ENCODE measurements around the gene CAT. TPM values are rescaled to one million over a fixed set of nuclear protein-coding genes. Genes with fewer than 3 reads are reported as not detected.

Gene CAT
- total RNA-seq, 1 donor from 2014 or later: 135 TPM

DNA sequence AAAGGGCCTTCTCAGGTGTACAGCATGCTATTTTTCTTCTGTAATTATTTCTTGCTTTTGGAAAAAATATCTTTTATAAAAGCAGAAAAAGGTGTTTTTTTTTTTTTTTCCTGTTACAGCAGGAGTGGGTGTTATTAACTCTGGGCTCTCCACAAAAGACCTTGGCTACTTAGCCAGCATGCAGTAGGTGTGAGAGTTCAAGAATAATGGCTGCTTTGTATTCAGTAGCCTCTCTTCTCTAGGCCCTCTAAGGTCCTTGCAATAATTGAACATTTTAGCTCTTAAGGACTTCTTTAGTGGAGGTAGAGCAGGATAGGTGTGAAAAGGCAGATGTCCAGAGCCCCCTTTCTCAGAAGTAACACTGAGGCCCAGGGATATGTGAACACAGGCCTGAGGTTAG lies 71.5 kb downstream of the CAT start:
- no peak for ATAC-seq (ENCODE audit: poor library complexity)
- DNase-seq: no peak
- intact Hi-C loops (cut with DNase I): loop anchor here (5.0 to 10.0 kb wide), 2 partner anchors 382 to 885 kb away; no protein-coding TSS in a partner anchor

DNA sequence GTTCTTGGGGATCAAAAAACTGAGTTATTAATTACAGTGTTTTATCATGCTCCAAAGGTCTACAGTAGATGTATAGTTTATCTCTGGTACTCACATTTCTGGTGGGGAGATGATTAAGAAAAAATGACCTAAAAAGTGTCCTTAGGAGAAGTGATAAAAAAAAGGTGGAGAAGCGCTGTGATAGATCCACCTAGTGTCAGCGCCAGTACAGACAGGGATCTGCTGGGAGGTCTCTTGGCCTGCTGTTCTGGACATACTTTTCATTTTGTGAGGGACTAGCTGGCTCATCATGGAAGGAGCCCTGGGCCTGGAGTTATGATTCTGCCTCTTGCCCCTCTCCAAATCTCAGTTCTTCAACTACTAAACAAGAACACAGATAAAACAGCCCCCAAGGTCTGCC lies 71.9 kb downstream of the CAT start:
- DNase-seq (no peak), ATAC-seq (ENCODE audit: poor library complexity) (no peak)
- intact Hi-C loops (cut with DNase I): loop anchor here (5.0 to 10.0 kb wide), 2 partner anchors 382 to 884 kb away; no protein-coding TSS in a partner anchor

DNA sequence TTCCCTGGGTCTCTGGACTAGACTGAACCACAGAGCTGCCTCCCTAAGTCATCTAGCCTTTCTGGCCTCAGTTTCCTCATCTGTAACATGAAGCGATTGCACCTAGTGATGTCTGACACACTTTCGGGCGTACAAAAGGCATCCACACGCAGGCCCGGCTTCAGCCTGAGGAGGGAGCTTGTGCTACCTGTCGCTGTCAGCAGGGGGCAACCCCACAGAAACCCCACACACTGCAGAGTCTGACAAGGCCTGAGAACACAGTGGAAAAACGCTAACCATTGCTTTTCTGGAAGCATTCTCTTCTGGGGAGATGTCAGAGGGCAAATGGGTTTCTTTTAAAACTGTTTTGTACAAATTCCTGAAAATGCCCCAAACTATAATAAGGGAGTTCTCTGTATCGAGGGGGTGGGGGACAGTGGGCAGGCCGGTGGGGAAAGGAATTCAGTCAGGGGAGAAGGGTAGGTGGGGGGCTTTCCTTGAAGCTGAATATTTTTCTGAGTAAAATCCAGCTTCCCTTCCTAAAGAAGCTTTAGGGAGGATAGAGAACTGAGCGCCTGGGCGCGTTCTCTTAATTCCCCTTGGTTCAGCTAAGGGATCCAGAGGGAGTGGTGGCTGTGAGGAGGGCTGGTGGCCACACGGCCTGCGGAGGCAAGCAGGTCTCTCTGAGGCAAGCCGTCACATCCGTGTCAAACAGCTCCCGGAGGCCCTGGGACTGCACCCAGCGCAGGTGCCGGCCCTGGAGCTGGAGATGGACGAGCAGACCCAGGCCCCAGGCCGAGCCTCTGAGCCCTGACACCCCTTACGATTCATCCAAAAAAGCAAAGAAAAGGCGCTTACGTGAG lies 74.3 kb downstream of the CAT start:
- DNase-seq (peak; percentile 46), ATAC-seq (ENCODE audit: poor library complexity) (peak; percentile 82)
- intact Hi-C loops (cut with DNase I): loop anchor here (5.0 to 10.0 kb wide), 2 partner anchors 379 to 882 kb away; no protein-coding TSS in a partner anchor

DNA sequence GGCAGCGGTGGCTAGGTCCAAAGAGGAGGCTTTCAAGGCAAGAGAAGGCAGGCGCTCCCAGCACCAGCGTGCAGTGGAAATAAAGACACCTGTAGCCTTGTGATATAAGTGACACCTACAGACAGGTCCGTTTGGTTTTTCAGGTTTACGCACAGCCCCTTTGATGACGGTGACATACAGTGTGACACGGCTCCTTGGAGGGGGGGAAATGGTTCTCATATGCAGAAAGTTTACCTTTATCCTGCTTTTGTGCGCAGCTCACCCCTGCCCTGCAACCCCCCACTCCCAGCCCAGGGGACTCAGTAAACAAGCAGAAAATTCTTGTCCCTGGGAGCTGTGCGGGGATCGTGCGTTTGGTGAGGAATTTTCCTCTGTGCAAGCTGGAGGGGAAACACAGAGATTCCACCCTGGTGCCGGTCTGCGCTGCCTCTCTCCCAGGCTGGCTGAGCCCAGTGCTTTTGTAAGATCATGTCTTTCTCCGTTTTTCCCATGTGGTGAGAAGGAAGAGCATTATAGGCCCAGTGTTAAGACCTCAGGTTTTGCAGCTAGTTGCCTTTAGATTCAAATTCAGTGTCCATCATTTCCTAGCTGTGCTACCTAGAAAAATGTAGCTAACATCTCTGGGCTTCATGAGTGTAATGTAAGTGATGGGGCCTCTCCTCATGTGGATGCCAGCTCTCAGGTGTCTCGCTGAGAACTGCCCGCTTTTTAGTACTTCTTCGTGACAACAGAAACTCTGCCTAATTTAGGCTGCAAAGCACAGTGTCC lies 75.1 kb downstream of the CAT start, which contains the start of gene ELF5:
TSS of gene ELF5 (minus strand) at position 113 of the 768 bp plus-strand sequence. CDS start 8,045 bp downstream, outside the sequence.
- intact Hi-C loops (cut with DNase I): loop anchor here (5.0 to 10.0 kb wide), 2 partner anchors 378 to 881 kb away; no protein-coding TSS in a partner anchor
- DNase-seq: no peak
- ATAC-seq (ENCODE audit: poor library complexity): no peak

DNA sequence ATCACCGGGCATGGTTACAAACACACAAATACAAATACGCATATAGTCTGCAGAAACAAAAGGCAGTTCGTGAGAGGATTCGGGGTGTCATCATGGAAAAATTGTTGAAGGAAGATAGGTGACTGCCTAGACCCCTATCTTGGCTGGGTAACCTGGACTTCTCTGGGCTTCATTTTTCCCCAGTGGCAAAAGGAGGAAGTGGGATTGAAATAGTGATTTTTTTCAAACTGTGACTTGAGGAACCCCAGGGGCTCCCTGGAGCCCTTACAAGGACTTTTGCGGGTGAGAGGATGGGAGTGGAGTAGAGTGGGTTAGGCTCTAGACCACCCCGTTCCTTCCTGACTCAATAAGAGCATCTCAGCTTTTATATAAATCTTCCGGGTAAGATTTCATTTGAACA lies 75.9 kb downstream of the CAT start:
- ATAC-seq (ENCODE audit: poor library complexity): no peak

DNA sequence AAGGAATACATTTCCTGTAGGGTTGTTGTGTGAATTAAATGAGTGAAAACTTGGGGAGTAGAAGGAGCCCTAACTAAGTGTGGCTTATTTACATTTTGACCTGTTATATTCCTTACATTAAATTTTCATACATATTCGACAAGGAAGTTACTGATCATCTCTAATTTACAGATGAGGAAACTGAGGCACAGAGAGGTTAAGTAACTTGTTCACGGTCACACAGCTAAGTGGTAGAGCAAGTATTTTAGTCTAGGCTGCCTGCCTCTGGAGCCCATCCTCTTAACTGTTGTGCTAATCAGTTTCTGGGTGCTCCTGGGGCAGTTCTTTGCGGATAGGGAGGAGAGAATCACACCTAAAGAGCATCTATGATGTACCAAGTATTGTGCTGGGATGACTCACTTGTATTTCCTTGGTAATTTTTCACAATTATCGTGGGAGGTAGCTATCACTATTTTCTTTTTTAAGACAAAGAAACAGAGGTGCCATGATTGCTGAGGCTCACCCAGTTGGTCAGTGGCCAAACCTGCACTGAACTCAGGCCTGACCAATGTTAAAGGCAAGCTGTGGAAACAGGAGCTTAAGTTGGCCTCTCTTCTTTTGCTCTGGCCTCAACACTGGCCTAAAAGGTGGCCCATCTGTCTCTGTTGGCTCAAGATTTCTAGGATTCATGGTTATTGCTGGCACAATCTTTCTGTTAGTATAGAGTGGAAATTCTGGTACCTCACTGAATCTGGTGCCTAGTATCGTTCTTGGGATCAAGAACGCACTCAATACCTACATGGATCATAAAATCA lies 77.7 kb downstream of the CAT start:
- ATAC-seq (ENCODE audit: poor library complexity) (no peak), DNase-seq (no peak)
- intact Hi-C loops (cut with DNase I): loop anchor here (10.0 kb wide), 1 partner anchor 878 kb away; no protein-coding TSS in a partner anchor

More for the DNA sequence above, 75.9 kb downstream of the CAT start:
- intact Hi-C loops (cut with DNase I): loop anchor here (5.0 to 10.0 kb wide), 2 partner anchors 378 to 880 kb away; no protein-coding TSS in a partner anchor
- no peak for DNase-seq

DNA sequence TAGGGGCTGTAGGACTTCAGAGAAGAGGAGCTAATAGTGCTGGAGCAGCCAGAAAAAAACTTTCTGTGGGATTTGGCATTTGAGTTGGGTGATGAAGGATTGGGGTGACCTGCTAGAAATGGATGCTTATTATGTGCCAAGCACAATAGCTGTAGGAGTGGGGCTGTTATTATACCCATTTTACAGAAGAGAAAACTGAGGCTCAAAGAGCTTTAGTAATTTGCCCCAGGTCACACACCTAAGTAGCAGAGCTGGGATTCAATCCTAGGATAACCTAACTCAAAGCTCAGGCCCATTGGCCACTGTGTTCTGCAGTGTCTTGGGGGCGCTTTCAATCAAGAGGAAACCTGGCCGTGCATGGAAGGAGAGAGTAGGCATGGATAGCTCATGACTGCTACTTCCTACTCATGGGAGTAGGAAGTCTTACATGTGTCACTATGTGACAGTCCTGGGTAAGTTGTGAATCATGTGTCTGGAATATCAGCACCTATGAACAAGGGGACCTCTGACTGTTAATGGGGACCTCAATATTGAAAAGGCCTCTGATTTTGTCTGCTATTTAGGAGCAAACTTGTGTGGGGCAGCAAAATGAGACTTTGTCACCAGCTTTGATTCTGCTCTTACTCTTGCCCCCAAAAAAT lies 81.0 kb downstream of the CAT start:
- ATAC-seq (ENCODE audit: poor library complexity) (no peak), DNase-seq (no peak)
- intact Hi-C loops (cut with DNase I): loop anchor here (10.0 kb wide), 1 partner anchor 875 kb away; no protein-coding TSS in a partner anchor

DNA sequence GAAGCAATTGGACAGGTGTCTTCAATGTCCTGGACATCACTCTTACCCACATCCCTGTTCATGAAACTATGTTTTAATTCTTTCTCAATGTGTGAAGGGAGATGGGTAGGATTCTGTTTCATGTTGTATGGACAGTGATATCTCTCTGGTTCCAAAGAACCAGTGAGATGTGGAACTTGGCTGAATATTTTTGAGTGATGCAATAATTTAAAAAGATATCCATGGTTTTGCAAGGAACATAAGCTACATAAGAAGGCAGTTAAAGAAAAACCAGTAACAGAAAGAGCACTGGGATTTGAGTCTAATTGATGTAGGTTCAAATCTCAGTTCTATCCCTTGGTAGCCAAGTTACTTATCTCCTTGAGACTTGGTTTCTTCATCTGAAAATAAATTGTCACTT lies 82.5 kb downstream of the CAT start:
- DNase-seq: no peak
- intact Hi-C loops (cut with DNase I): no loop called here
- ATAC-seq (ENCODE audit: poor library complexity): no peak

Other genes with a start within 250 kb of the CAT start
- 15.9 TPM for gene ABTB2, start 80.9 kb upstream of the CAT start, total RNA-seq
- not detected for gene ELF5, start 74.9 kb downstream of the CAT start, total RNA-seq
- 2.3 TPM for gene EHF, start 182.2 kb downstream of the CAT start, total RNA-seq